ENCODE measurements around the gene OSBPL7.
A peak's percentile ranks its signal among the peaks of the same experiment; 100 is the strongest.

OSBPL7 gene

DNA sequence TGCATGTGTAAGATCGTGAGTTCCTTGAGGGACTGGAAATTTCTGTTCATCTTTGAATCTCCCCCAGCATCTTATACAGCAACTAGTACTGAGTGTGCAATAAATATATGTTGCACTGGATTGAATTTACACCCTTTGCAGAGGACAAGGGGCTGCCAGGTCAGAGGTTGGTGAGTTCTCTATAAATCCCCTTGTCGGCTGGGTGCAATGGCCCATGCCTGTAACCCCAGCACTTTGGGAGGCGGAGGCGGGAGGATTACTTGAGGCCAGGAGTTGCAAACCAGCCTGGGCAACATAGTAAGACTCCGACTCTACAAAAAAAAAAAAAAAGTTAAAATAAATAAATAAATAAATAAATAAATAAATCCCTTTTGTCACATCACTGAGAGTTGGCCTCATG lies 38.8 kb upstream of the OSBPL7 start:
- Histone ChIP-seq H3K4me3 (no peak overlapping the region), H3K4me1 (peaks cover 0 to 53% (median 12%) of the 10 kb centered on the region in 10 experiments; a peak in 10 of 20 replicates), H4K20me1 (0 out of 22 replicates have a peak, but pooled peaks cover 0 to 3% (median 0%) of the 10 kb centered on the region in 11 experiments), H3K27me3 (peaks cover 6 to 37% (median 25%) of the 10 kb centered on the region in 11 experiments), H3K9ac (no peak overlapping the region), H3K27ac (no peak overlapping the region), H3K4me2 (no peak overlapping the region), H3K9me3 (replicated peaks in 1 of 11) (no peaks in the 10 kb centered on the region), H3K36me3 (no peaks in the 10 kb centered on the region)
- no peak for TF ChIP-seq Cebpa-rat (IDR thresholded peaks at IDR 0.05)

DNA sequence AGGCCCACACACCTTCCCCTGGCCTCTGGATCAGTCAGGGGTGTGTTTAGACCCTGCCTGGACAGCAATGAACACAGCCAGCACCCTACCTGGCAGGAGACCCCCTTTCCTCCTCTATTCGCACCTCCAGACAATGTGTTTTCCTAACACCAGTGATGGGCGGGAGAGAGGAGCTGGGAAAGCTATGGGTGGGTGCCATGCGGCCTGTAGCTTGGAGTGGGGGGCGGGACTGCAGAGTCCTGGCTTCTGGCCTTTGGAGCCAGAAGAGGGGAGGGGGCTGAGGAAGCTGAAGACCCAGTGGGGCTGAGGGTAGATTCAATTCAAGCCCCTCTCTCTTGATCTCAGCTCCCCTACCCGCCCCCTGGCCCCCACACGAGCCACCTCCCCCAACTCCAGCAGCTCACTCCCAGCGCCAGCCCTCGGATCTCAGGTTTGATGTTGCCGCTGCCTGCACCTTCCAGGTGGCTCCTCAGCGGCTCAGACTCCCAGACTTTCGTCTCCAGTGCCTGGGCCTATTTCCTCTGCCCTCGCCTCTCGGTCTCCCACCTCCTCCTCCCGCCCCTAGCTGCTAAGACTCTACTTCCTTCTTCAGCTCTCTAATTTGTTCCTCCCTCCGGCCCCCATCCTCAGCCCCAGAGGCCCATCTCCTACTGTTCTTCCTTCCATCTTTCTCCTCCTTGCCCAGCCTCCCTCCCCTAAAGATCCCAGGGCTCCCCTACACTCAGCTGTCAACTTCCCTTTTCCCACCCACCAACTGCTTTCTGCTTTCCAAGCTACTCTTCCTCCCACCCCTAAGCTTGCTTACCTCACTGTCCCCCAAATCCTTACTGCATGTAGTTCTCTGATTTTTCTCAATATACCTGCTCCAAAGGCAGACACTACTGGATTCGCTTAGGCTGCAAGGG lies 36.2 kb upstream of the OSBPL7 start:
- Histone ChIP-seq H3K4me2 (peak overlapping the region in 5 of 11 experiments; percentile 14 to 75 (median 47); a peak in 8 of 22 replicates), H3K9ac (no peak overlapping the region), H3K4me3 (no peak overlapping the region), H3K4me1 (peaks cover 0 to 38% (median 6%) of the 10 kb centered on the region in 10 experiments; a peak in 10 of 20 replicates), H3K36me3 (no peaks in the 10 kb centered on the region), H4K20me1 (peaks cover 0 to 12% (median 0%) of the 10 kb centered on the region in 11 experiments; a peak in 5 of 22 replicates), H3K27ac (no peak overlapping the region), H3K27me3 (peaks cover 32 to 63% (median 51%) of the 10 kb centered on the region in 11 experiments), H3K9me3 (replicated peaks in 1 of 11) (no peaks in the 10 kb centered on the region)
- no peak for TF ChIP-seq Cebpa-rat (IDR thresholded peaks at IDR 0.05)

DNA sequence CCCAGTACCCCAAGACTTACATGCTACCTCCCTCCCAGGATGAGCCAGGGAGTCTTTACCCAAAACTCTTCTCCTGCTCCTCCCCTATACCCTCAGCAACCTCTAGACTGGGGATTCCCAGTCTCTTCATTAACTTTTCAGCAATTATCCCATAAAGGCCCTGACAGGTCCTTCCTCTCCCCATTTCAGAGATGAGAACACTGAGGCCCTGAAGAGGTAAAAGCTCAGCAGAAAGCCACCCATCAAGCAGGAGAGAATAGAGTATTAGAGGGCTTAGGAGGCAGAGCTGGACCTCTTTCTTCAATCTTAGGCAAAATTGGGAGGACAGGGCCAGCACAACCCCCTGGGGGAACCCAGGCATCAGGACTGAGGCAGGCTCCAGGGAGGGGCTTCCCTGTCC lies 35.2 kb upstream of the OSBPL7 start:
- H3K9me3 ChIP-seq (replicated peaks in 1 of 11): no peaks in the 10 kb centered on the region
- peaks cover 42 to 73% (median 61%) of the 10 kb centered on the region in 11 experiments for H3K27me3 ChIP-seq
- H3K4me2 ChIP-seq: peak overlapping the region in 3 of 11 experiments; percentile 40 to 75 (median 66); a peak in 4 of 22 replicates
- peaks cover 0 to 39% (median 3%) of the 10 kb centered on the region in 10 experiments; a peak in 8 of 20 replicates for H3K4me1 ChIP-seq
- peaks cover 0 to 12% (median 0%) of the 10 kb centered on the region in 11 experiments; a peak in 5 of 22 replicates for H4K20me1 ChIP-seq
- H3K27ac ChIP-seq: no peak overlapping the region
- H3K36me3 ChIP-seq: no peaks in the 10 kb centered on the region
- TF ChIP-seq Cebpa-rat (IDR thresholded peaks at IDR 0.05): no peak
- H3K4me3 ChIP-seq: no peak overlapping the region
- no peak overlapping the region for H3K9ac ChIP-seq

DNA sequence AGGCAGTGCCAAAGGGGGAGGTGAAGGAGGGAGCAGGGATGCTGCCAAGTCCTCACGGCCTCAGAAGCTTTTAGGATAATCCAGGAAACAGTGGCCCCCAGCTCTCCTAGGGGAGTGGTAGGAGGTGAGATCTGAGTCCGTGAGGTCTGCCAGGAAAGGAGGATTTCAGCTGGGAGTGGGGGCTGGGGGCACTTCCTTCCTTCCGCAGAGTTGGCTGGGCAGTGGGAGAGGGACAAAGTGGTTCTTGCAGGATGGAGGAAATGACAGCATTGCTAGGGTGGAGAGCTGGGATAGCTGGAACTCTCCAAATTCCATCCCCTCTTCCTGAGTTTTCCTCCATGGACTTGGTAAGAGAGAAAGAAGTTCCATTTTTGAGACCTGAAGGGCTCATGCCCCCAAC lies 34.1 kb upstream of the OSBPL7 start:
- peaks cover 53 to 84% (median 72%) of the 10 kb centered on the region in 11 experiments for H3K27me3 ChIP-seq
- no peak overlapping the region for H3K27ac ChIP-seq
- H3K36me3 ChIP-seq: no peaks in the 10 kb centered on the region
- H4K20me1 ChIP-seq: peaks cover 0 to 14% (median 2%) of the 10 kb centered on the region in 11 experiments; a peak in 10 of 22 replicates
- no peak overlapping the region for H3K4me3 ChIP-seq
- H3K9ac ChIP-seq: no peak overlapping the region
- H3K4me1 ChIP-seq: peaks cover 0 to 44% (median 3%) of the 10 kb centered on the region in 10 experiments; a peak in 8 of 20 replicates
- H3K4me2 ChIP-seq: peak overlapping the region in 3 of 11 experiments; percentile 4 to 38 (median 35); a peak in 6 of 22 replicates
- H3K9me3 ChIP-seq (replicated peaks in 1 of 11): no peaks in the 10 kb centered on the region
- TF ChIP-seq Cebpa-rat (IDR thresholded peaks at IDR 0.05): no peak

DNA sequence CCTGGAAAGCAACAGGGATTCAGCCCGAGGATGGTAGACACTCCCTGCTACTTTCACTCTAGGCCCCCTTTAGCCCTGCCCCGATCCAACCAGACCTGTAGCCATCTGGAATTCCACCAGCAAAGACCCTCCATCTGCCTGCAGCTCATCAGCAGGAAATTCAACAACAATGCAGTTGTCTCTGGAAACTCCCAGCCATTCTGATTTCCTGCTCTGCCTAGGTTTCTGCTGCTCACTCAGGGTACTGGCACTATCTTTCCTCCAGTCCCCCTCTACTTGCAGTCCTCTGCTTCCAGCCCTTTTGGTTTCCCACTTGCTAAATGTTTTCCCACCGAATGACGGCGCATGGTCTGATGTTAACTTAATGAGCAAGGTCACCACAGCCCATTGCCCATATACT lies 32.0 kb upstream of the OSBPL7 start:
- peaks cover 0 to 45% (median 3%) of the 10 kb centered on the region in 10 experiments; a peak in 8 of 20 replicates for H3K4me1 ChIP-seq
- H3K4me3 ChIP-seq: no peak overlapping the region
- H3K27ac ChIP-seq: no peak overlapping the region
- H4K20me1 ChIP-seq: peaks cover 0 to 31% (median 12%) of the 10 kb centered on the region in 11 experiments; a peak in 10 of 22 replicates
- no peaks in the 10 kb centered on the region for H3K36me3 ChIP-seq
- H3K27me3 ChIP-seq: peaks cover 74 to 99% (median 90%) of the 10 kb centered on the region in 11 experiments
- H3K9ac ChIP-seq: no peak overlapping the region
- H3K4me2 ChIP-seq: no peak overlapping the region
- TF ChIP-seq Cebpa-rat (IDR thresholded peaks at IDR 0.05): no peak
- H3K9me3 ChIP-seq (replicated peaks in 1 of 11): no peaks in the 10 kb centered on the region

DNA sequence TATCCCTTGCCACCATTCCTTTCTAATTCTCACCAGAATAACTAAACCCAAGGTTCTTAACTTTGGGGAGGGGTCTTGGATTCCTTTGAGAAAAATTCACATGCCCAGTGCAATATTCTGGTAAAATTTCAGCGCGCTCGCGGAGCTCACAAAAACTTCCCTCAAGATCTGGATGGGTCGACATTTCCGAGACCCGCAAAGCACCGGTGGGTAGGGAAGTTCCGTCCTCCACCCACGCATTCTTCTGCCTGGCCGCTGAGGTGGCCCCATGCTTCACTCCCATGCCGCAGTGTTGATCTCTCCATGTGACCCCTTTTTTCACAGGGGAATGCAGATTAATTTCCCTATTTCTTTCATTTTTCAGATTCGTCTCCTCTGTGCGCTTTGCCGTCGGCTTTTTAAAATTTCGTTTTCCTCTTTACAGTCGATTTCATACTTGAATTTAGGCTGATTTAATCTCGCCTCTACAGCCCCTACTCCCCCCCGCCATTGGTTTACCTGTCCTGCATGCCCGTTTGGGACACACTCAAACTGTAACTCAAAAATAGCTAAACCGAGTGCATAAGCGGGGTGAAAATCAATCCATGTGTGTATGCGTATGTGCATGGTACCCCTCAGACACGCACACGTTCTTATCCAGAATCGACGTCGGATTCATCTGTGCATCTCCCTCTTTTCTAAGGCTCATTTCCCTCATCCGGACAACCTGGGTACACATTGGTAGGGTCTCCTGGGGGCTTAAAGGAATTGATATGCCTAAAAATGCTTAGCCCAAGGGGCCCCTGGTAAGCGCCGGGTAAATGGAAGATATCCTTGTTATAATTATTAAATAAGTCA lies 30.7 kb upstream of the OSBPL7 start:
- H3K27me3 ChIP-seq: peaks cover 87 to 100% (median 100%) of the 10 kb centered on the region in 11 experiments
- peaks cover 0 to 35% (median 0%) of the 10 kb centered on the region in 10 experiments; a peak in 7 of 20 replicates for H3K4me1 ChIP-seq
- no peak overlapping the region for H3K27ac ChIP-seq
- peak overlapping the region in 3 of 11 experiments; percentile 25 to 61 (median 29); a peak in 6 of 22 replicates for H3K4me2 ChIP-seq
- peaks cover 0 to 34% (median 14%) of the 10 kb centered on the region in 11 experiments; a peak in 11 of 22 replicates for H4K20me1 ChIP-seq
- no peaks in the 10 kb centered on the region for H3K9me3 ChIP-seq (replicated peaks in 1 of 11)
- no peak overlapping the region for H3K9ac ChIP-seq
- no peak overlapping the region for H3K4me3 ChIP-seq
- no peak for TF ChIP-seq Cebpa-rat (IDR thresholded peaks at IDR 0.05)
- no peaks in the 10 kb centered on the region for H3K36me3 ChIP-seq

DNA sequence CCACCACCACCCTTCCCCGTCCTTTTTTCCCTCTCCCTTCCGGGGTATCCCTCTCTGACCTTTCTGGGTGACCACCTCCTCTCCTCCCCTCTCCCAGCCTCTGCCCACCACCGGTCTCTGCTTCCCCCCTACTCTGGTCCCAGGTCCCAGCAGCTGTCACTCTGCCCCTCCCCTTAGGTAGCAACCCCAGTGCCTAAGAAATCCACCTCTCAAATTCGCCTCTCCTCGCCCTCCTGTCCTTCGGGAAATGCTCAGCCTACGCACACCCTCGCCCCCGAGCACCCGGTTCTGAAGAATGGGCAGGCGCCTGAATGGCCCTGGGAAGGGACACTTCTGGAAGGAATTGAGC lies 30.1 kb upstream of the OSBPL7 start:
- no peak overlapping the region for H3K9ac ChIP-seq
- peaks cover 0 to 29% (median 0%) of the 10 kb centered on the region in 10 experiments; a peak in 6 of 20 replicates for H3K4me1 ChIP-seq
- no peaks in the 10 kb centered on the region for H3K9me3 ChIP-seq (replicated peaks in 1 of 11)
- no peak overlapping the region for H3K27ac ChIP-seq
- H3K36me3 ChIP-seq: no peaks in the 10 kb centered on the region
- peaks cover 0 to 36% (median 19%) of the 10 kb centered on the region in 11 experiments; a peak in 12 of 22 replicates for H4K20me1 ChIP-seq
- H3K27me3 ChIP-seq: peaks cover 93 to 100% (median 100%) of the 10 kb centered on the region in 11 experiments
- no peak for TF ChIP-seq Cebpa-rat (IDR thresholded peaks at IDR 0.05)
- H3K4me2 ChIP-seq: peak overlapping the region in 3 of 11 experiments; percentile 25 to 61 (median 29); a peak in 6 of 22 replicates
- H3K4me3 ChIP-seq: no peak overlapping the region

DNA sequence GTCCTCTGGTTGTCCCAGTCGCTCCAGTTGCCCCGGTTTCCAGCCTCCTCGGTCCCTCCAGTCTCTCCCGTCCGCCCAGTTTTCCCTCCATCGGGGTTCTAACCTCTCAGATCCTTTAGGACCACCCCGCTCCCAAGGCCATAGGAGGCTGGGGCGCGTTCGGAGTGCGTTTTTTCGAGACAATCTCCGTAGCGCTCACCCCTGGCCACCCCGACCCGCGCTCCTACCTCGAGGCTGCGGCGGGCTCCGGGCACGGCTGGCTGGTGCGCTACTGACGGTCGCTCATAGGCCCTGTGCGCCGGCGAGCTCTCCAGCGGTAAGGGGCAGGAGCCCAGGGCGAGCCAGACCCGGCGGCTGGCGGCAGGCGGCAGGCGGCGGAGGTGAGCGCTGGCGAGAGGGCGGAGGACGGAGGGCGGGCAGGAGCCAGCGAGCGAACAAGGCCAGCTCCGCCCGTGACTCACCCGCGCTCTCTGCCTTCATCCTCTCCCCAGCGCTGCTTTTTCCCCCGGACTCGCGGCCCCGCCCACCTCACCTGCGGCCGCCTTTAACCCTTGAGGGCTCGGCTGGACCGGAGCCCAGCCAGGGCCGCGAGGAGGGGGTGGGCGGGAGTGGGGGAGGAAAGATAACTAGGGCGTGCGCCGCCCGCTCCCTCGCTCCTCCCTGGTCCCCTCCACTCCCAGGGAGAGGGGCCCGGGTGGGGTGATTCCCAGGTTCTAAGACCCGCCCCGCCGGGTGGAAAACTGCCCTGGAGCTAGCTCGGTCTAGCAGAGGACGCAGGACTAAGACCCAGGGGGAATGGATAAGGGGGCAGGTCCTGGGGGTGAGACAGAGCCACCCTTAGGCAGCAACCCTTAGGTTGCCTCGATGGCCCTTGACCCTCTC lies 29.3 kb upstream of the OSBPL7 start, which contains the start of gene SP6:
Gene SP6 (minus strand): TSS at position 472 of the 882 bp plus-strand sequence. CDS start 2,734 bp downstream, outside the sequence.
- Histone ChIP-seq H3K9ac (no peak within 1 kb of the TSS), H3K4me3 (peak within 1 kb of the TSS in 1 of 10 experiments; percentile 11; a peak in 3 of 20 replicates), H3K27ac (no peak within 1 kb of the TSS), H3K9me3 (replicated peaks in 1 of 11) (no peaks in the 10 kb centered on the region), H3K4me1 (peaks cover 0 to 21% (median 0%) of the 10 kb centered on the region in 10 experiments; a peak in 6 of 20 replicates), H3K36me3 (no peaks in the 10 kb centered on the region), H4K20me1 (peaks cover 0 to 42% (median 19%) of the 10 kb centered on the region in 11 experiments; a peak in 12 of 22 replicates), H3K4me2 (peak within 1 kb of the TSS in 5 of 11 experiments; percentile 25 to 61 (median 47); a peak in 8 of 22 replicates), H3K27me3 (peaks cover 100% of the 10 kb centered on the region in 11 experiments)
- TF ChIP-seq Cebpa-rat (IDR thresholded peaks at IDR 0.05): no peak

All from BLaER1 treated with 17β-estradiol and CSF1 and Interleukin-3, amounts not matched to agents 10 nM and 100 nM (cell line).